H1 (cell line): ENCODE data around the gene NR2F2. TPM values are rescaled to one million over a fixed set of nuclear protein-coding genes. Genes with fewer than 3 reads are reported as not detected.

Experiments
- CTCF ChIA-PET: fragments of 300-600 bp; sonication (Branson Sonifier 250); formaldehyde crosslinking; loops from one replicate; lab custom pipeline; 2021; ENCODE audit not compliant: partially characterized antibody; lab: Charles Lee
- POLR2A ChIA-PET: fragments of 300-600 bp; sonication (Branson Sonifier 250); formaldehyde crosslinking; loops from one replicate; lab custom pipeline; 2021; ENCODE audit warnings: inconsistent platforms; ENCODE audit not compliant: partially characterized antibody; lab: Charles Lee
- DNase-seq, 2 experiments: peaks; one replicate each; pipeline versions ENCODE4 v3.0.0 to v3.0.0-alpha.2; 2010 to 2022; ENCODE audit warnings: low spot score in 2 of 2, low read depth in 1 of 2, mixed read lengths in 1 of 2
- FAIRE-seq: peaks from 2 replicates; lab custom pipeline; 2011; peaks lifted over from hg19 to GRCh38; lab: Jason Lieb, UNC
- H2AFZ ChIP-seq: 2 replicates; pipeline ENCODE4 v1.8.1; 2012; ENCODE audit warnings: low read length, inconsistent platforms
- H2AK5ac ChIP-seq: 2 replicates; pipeline ENCODE4 v1.6.1; 2013; ENCODE audit warnings: low read depth, low read length
- H2BK120ac ChIP-seq: replicated peaks from 2 replicates; pipeline ENCODE3; 2013; ENCODE audit warnings: low read depth, low read length, inconsistent platforms
- H2BK12ac ChIP-seq: 2 replicates; pipeline ENCODE4 v1.6.1; 2013; ENCODE audit warnings: low read depth, low read length
- H2BK15ac ChIP-seq: 2 replicates; pipeline ENCODE4 v1.6.1; 2013; ENCODE audit warnings: low read length
- H2BK20ac ChIP-seq: 2 replicates; pipeline ENCODE4 v1.6.1; 2013; ENCODE audit warnings: low read length
- H2BK5ac ChIP-seq: 2 replicates; pipeline ENCODE4 v1.6.1; 2013; ENCODE audit warnings: low read depth, low read length
- H3K14ac ChIP-seq: 2 replicates; pipeline ENCODE4 v1.6.1; 2013; ENCODE audit warnings: inconsistent platforms; ENCODE audit not compliant: insufficient read length
- H3K18ac ChIP-seq: 2 replicates; pipeline ENCODE4 v1.6.1; 2013; ENCODE audit warnings: low read length; ENCODE audit errors: extremely low read depth
- H3K23ac ChIP-seq: 2 replicates; pipeline ENCODE4 v1.6.1; 2013; ENCODE audit warnings: inconsistent platforms; ENCODE audit not compliant: insufficient read length
- H3K23me2 ChIP-seq: 2 replicates; pipeline ENCODE4 v1.6.1; 2013; ENCODE audit warnings: low read depth, low read length
- H3K27ac ChIP-seq: 2 replicates; pipeline ENCODE4 v1.6.1; 2011; ENCODE audit warnings: low read depth, low read length, inconsistent platforms
- H3K27me3 ChIP-seq, 4 experiments: replicated peaks in 1 of 4; 1 replicate in 1 of 4; 2 replicates in 3 of 4; pipeline versions ENCODE4 v1.6.1 to v1.8.1; 2011 to 2013; ENCODE audit warnings: low read length in 3 of 4, mild to moderate bottlenecking in 3 of 4, inconsistent platforms in 2 of 4, mixed read lengths in 2 of 4, moderate library complexity in 1 of 4; ENCODE audit not compliant: control insufficient read depth in 3 of 4, insufficient read depth in 3 of 4; ENCODE audit errors: extremely low read depth in 1 of 4
- H3K36me3 ChIP-seq, 4 experiments: 2 replicates each; pipeline versions ENCODE4 v1.6.1 to v1.8.1; 2011 to 2013; ENCODE audit warnings: mild to moderate bottlenecking in 4 of 4, low read length in 3 of 4, moderate library complexity in 2 of 4, control low read depth in 1 of 4, inconsistent platforms in 1 of 4; ENCODE audit not compliant: insufficient read depth in 4 of 4, control insufficient read depth in 2 of 4
- H3K4ac ChIP-seq: replicated peaks from 2 replicates; pipeline ENCODE3; 2013; ENCODE audit warnings: low read length, low read depth, mixed read lengths, inconsistent platforms; ENCODE audit not compliant: insufficient read length
- H3K4me1 ChIP-seq, 4 experiments: replicated peaks in 1 of 4; 1 replicate in 1 of 4; 2 replicates in 3 of 4; pipeline versions ENCODE4 v1.6.1 to v1.8.1; 2011 to 2013; ENCODE audit warnings: low read length in 3 of 4, inconsistent platforms in 2 of 4, mixed read lengths in 1 of 4; ENCODE audit not compliant: insufficient read depth in 4 of 4, control insufficient read depth in 3 of 4
- H3K4me2 ChIP-seq, 2 experiments: 2 replicates each; pipeline versions ENCODE4 v1.6.1 to v1.8.1; 2011 to 2013; ENCODE audit warnings: low read depth in 2 of 2, low read length in 2 of 2, control low read depth in 1 of 2, inconsistent platforms in 1 of 2, mild to moderate bottlenecking in 1 of 2; ENCODE audit not compliant: insufficient read depth in 1 of 2
- H3K4me3 ChIP-seq, 4 experiments: fragments of 200-600, 300-600 bp in 1 of 4; sonication (generic), shearing (Covaris generic), sonication (Bioruptor Twin) in 1 of 4; 2 replicates each; pipeline versions ENCODE4 v1.5.1 to v1.8.1; 2011 to 2016; ENCODE audit warnings: low read length in 4 of 4, low read depth in 3 of 4, control low read depth in 2 of 4, inconsistent platforms in 2 of 4, mild to moderate bottlenecking in 2 of 4, mixed read lengths in 1 of 4, moderate library complexity in 1 of 4; ENCODE audit not compliant: insufficient read depth in 2 of 4; ENCODE audit errors: extremely low read depth in 1 of 4
- H3K56ac ChIP-seq: replicated peaks from 2 replicates; pipeline ENCODE3; 2013; ENCODE audit warnings: low read depth, mild to moderate bottlenecking, mixed read lengths, low read length, inconsistent platforms; ENCODE audit not compliant: insufficient read length
- H3K79me1 ChIP-seq: 2 replicates; pipeline ENCODE4 v1.6.1; 2013; ENCODE audit warnings: low read depth, low read length, control low read depth
- H3K79me2 ChIP-seq, 2 experiments: 2 replicates each; pipeline versions ENCODE4 v1.6.1 to v1.8.1; 2012 to 2013; ENCODE audit warnings: low read length in 2 of 2, mild to moderate bottlenecking in 2 of 2, inconsistent platforms in 1 of 2; ENCODE audit not compliant: insufficient read depth in 2 of 2, control insufficient read depth in 1 of 2
- H3K9ac ChIP-seq, 4 experiments: replicated peaks in 1 of 4; 1 replicate in 1 of 4; 2 replicates in 3 of 4; pipeline versions ENCODE4 v1.6.1 to v1.8.1; 2011 to 2013; ENCODE audit warnings: low read depth in 3 of 4, low read length in 3 of 4, control low read depth in 2 of 4, mild to moderate bottlenecking in 2 of 4, moderate library complexity in 2 of 4, inconsistent platforms in 1 of 4; ENCODE audit errors: extremely low read depth in 1 of 4
- H3K9me3 ChIP-seq, 2 experiments: 2 replicates each; pipeline versions ENCODE4 v1.6.1 to v1.8.1; 2012 to 2013; ENCODE audit warnings: mild to moderate bottlenecking in 2 of 2, moderate library complexity in 2 of 2, control low read depth in 1 of 2, inconsistent platforms in 1 of 2, low read depth in 1 of 2, low read length in 1 of 2, mixed read lengths in 1 of 2; ENCODE audit not compliant: insufficient read depth in 2 of 2
- H4K20me1 ChIP-seq, 2 experiments: replicated peaks in 1 of 2; 2 replicates each; pipeline versions ENCODE3 to v1.8.1; 2011 to 2013; ENCODE audit warnings: inconsistent platforms in 2 of 2, low read length in 2 of 2, mild to moderate bottlenecking in 1 of 2; ENCODE audit not compliant: insufficient read depth in 2 of 2, control insufficient read depth in 1 of 2
- H4K5ac ChIP-seq: 2 replicates; pipeline ENCODE4 v1.6.1; 2013; ENCODE audit warnings: low read length, low read depth, mixed read lengths, inconsistent platforms; ENCODE audit not compliant: insufficient read length
- H4K8ac ChIP-seq: 2 replicates; pipeline ENCODE4 v1.8.0; 2013; ENCODE audit warnings: mild to moderate bottlenecking, moderate library complexity, low read length, inconsistent platforms; ENCODE audit not compliant: insufficient read depth; ENCODE audit errors: extremely low read depth
- H4K91ac ChIP-seq: replicated peaks from 2 replicates; pipeline ENCODE3; 2013; ENCODE audit warnings: low read length, mixed read lengths, inconsistent platforms; ENCODE audit not compliant: insufficient read length
- CREB1 ChIP-seq: IDR thresholded peaks from 2 replicates; pipeline ENCODE4 v1.6.1; 2012; ENCODE audit warnings: inconsistent platforms
- CTBP2 ChIP-seq: IDR thresholded peaks from 2 replicates; pipeline ENCODE4 v1.7.0; 2011; ENCODE audit warnings: borderline replicate concordance, mild to moderate bottlenecking, moderate library complexity, mixed read lengths, low read length; ENCODE audit not compliant: insufficient read depth, insufficient read length
- EP300 ChIP-seq, 2 experiments: IDR thresholded peaks; 1 replicate in 1 of 2; 2 replicates in 1 of 2; pipeline ENCODE4 v1.6.1; 2011 to 2012; ENCODE audit warnings: low read depth in 2 of 2, low read length in 2 of 2, mild to moderate bottlenecking in 2 of 2, borderline replicate concordance in 1 of 2, inconsistent platforms in 1 of 2, moderate library complexity in 1 of 2
- NANOG ChIP-seq: IDR thresholded peaks from 2 replicates; pipeline ENCODE4 v1.6.1; 2011; ENCODE audit warnings: low read length, low read depth, mild to moderate bottlenecking, inconsistent platforms; ENCODE audit not compliant: insufficient read depth, poor library complexity, severe bottlenecking
- PHF8 ChIP-seq: fragments of 200-600 bp; sonication (generic); conservative IDR thresholded peaks from 2 replicates; pipeline ENCODE4 v1.7.1; 2012; ENCODE audit warnings: low read depth, mild to moderate bottlenecking, inconsistent platforms, low read length, moderate library complexity
- RNF2 ChIP-seq: fragments of 200-900, 300-1000 bp; sonication (generic); IDR thresholded peaks from 2 replicates; pipeline ENCODE4 v1.7.1; 2016; ENCODE audit warnings: borderline replicate concordance, low read depth, mild to moderate bottlenecking, antibody characterized with exemption, low read length; ENCODE audit not compliant: poor library complexity, severe bottlenecking; ENCODE audit errors: missing control alignments
- WGBS, 2 experiments: shearing (Covaris generic) in 1 of 2; methylation state at CpG; one replicate each; pipeline versions ENCODE4 v1.1.6 to v1.1.7; 2013 to 2015; ENCODE audit warnings: low lambda C conversion rate in 2 of 2, mixed read lengths in 2 of 2, inconsistent platforms in 1 of 2, low coverage in 1 of 2, missing lambda C conversion rate in 1 of 2; ENCODE audit not compliant: insufficient replicate concordance in 2 of 2, insufficient coverage in 1 of 2, insufficient read length in 1 of 2; ENCODE audit errors: extremely low coverage in 1 of 2, missing lambda C conversion rate in 1 of 2; 5-methylcytosine and 5-hydroxymethylcytosine counted together
- polyA plus RNA-seq, 7 experiments: library from polyadenylated mRNA; depleted of rRNA in 3 of 7; stranded (reverse) in 5 of 7; unstranded in 2 of 7; fragments of >200 nt in 5 of 7; fragments of 200-250 nt in 2 of 7; gene quantifications; 1 replicate in 5 of 7; 2 replicates in 1 of 7; 4 replicates in 1 of 7; pipeline versions ENCODE4 v1.2.1 to v1.2.3, GENCODE V29; 2011 to 2013; ENCODE audit warnings: missing spikeins in 2 of 7, mixed read lengths in 2 of 7
- total RNA-seq: library from RNA; stranded (reverse); fragmentation: NEBNext Ultra II Directional; extraction: Animal tissue kit (Norgen Biotek cat#: 25700); gene quantifications from 2 replicates; pipeline ENCODE4 v1.2.1, GENCODE V29; 2021

NR2F2 gene
- total and polyA plus RNA-seq, 2 of the 8 experiments (the other 6 are each of a cell fraction or from before 2014, with no cell fraction given) = 0.03 TPM; not detected in 1

GRCh38 chr15:96369351-96369750, 38.9 kb downstream of the NR2F2 start:
- FAIRE-seq (no peak), DNase-seq (no peak)
- Histone ChIP-seq H2BK15ac (no peak overlapping the region), H2BK20ac (no peak overlapping the region), H3K4me1 (peaks cover 6 to 22% (median 10%) of the 10 kb centered on the region in 4 experiments), H3K23ac (no peak overlapping the region), H4K5ac (no peak overlapping the region), H3K79me1 (no peaks in the 10 kb centered on the region), H2BK5ac (no peak overlapping the region), H4K8ac (no peak overlapping the region), H3K4me3 (no peak overlapping the region), H3K36me3 (no peaks in the 10 kb centered on the region), H3K27ac (no peak overlapping the region), H3K23me2 (no peaks in the 10 kb centered on the region), H3K56ac (no peak overlapping the region), H4K20me1 (peaks cover 20 to 21% of the 10 kb centered on the region in 2 experiments), H4K91ac (no peak overlapping the region), H3K9me3 (no peaks in the 10 kb centered on the region), H3K4me2 (no peak overlapping the region; a peak in 1 of 4 replicates), H2BK120ac (no peak overlapping the region), H3K4ac (no peak overlapping the region), H3K27me3 (peaks cover 72 to 91% (median 82%) of the 10 kb centered on the region in 4 experiments), H3K14ac (no peak overlapping the region), H3K9ac (no peak overlapping the region), H2AK5ac (no peak overlapping the region), H2BK12ac (no peak overlapping the region), H3K79me2 (no peaks in the 10 kb centered on the region), H2AFZ (no peak overlapping the region), H3K18ac (no peak overlapping the region)
- ChIA-PET POLR2A (interaction anchor here (0.7 to 2.6 kb wide), 2 partner anchors 46 to 425 kb away, joined by 5 to 8 read pairs; no protein-coding TSS in a partner anchor), CTCF (interaction anchor here (0.5 to 5.9 kb wide), 11 partner anchors 8 to 1834 kb away, joined by 3 to 58 read pairs (median 3); no protein-coding TSS in a partner anchor)
- no peak for TF ChIP-seq CREB1
- TF ChIP-seq CTBP2 = no peak
- TF ChIP-seq NANOG = no peak
- no peak for TF ChIP-seq EP300 (IDR thresholded peaks at IDR 0.05; ENCODE audit: borderline replicate concordance in 1 of 2, low read depth in 2 of 2, low read length in 2 of 2)
- peak; percentile 37 for TF ChIP-seq RNF2
- no peak for TF ChIP-seq PHF8
- 49% methylated on average over 19 of the region's 19 CpGs; no CpG with 5 or more reads in 1 of the 2 experiments for WGBS, 2 experiments
